PC-9 (cell line): ENCODE measurements around the gene TSHZ2.

ENCODE experiments used
- EZH2 ChIP-seq: fragments of 200-600 bp; sonication (generic); IDR thresholded peaks from 2 replicates; pipeline ENCODE4 v1.8.0; 2017; ENCODE audit warnings: antibody characterized with exemption, low read depth
- TF ChIP-seq, protein P1 (sequence below): fragments of 200-600 bp; sonication (generic); conservative IDR thresholded peaks from 2 replicates; pipeline ENCODE4 v1.6.1; 2017; ENCODE audit warnings: mixed run types, antibody characterized with exemption, mild to moderate bottlenecking, moderate library complexity

- TF ChIP-seq, protein P1, sequence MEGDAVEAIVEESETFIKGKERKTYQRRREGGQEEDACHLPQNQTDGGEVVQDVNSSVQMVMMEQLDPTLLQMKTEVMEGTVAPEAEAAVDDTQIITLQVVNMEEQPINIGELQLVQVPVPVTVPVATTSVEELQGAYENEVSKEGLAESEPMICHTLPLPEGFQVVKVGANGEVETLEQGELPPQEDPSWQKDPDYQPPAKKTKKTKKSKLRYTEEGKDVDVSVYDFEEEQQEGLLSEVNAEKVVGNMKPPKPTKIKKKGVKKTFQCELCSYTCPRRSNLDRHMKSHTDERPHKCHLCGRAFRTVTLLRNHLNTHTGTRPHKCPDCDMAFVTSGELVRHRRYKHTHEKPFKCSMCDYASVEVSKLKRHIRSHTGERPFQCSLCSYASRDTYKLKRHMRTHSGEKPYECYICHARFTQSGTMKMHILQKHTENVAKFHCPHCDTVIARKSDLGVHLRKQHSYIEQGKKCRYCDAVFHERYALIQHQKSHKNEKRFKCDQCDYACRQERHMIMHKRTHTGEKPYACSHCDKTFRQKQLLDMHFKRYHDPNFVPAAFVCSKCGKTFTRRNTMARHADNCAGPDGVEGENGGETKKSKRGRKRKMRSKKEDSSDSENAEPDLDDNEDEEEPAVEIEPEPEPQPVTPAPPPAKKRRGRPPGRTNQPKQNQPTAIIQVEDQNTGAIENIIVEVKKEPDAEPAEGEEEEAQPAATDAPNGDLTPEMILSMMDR = no peak
- no peak for TF ChIP-seq EZH2
These were observed 288.0 kb downstream of the TSHZ2 start for GRCh38 chr20:53260168-53260567.
